Stomach (tissue), 9 donors: Measurements from ENCODE around the gene CSF2RB. TPM values are rescaled to one million over a fixed set of nuclear protein-coding genes. Genes with fewer than 3 reads are reported as not detected.

Experiments used
- DNase-seq, 2 donors: peaks; one replicate each; pipeline versions ENCODE4 v3.0.0 to v3.0.0-alpha.2; 2013 to 2019
- H3K27ac ChIP-seq, 5 donors: fragments of 200-600 bp in 4 of 5; sonication (generic) in 4 of 5; one replicate each; pipeline ENCODE4 v1.5.1; 2013 to 2019; ENCODE audit warnings: mild to moderate bottlenecking in 1 of 5, moderate library complexity in 1 of 5
- H3K27me3 ChIP-seq, 3 donors: fragments of 200-600 bp; sonication (generic); one replicate each; pipeline ENCODE4 v1.5.1; 2017 to 2019; ENCODE audit warnings: mixed run types in 1 of 3
- H3K36me3 ChIP-seq, 4 donors: fragments of 200-600 bp; sonication (generic); 1 replicate in 3 of 4; 2 replicates in 1 of 4; pipeline ENCODE4 v1.5.1; 2016 to 2019
- H3K4me1 ChIP-seq, 4 donors: fragments of 200-600 bp; sonication (generic); one replicate each; pipeline ENCODE4 v1.5.1; 2016 to 2019
- H3K4me3 ChIP-seq, 4 donors: fragments of 200-600 bp; sonication (generic) in 3 of 4; one replicate each; pipeline ENCODE4 v1.5.1; 2016 to 2019; ENCODE audit warnings: mild to moderate bottlenecking in 1 of 4
- H3K9me3 ChIP-seq, 4 donors: fragments of 200-600 bp; sonication (generic); one replicate each; pipeline ENCODE4 v1.5.1; 2016 to 2019
- CTCF ChIP-seq, 7 experiments: fragments of 450-650 bp in 4 of 7; fragments of 200-600 bp in 3 of 7; sonication (generic) in 3 of 7; IDR thresholded peaks; one replicate each; pipeline ENCODE4 v1.5.1; 2016 to 2019; ENCODE audit warnings: antibody characterized with exemption in 7 of 7, control low read depth in 2 of 7, mild to moderate bottlenecking in 1 of 7
- EP300 ChIP-seq: sonication (generic); formaldehyde crosslinking; IDR thresholded peaks from one replicate; pipeline ENCODE4 v1.6.1; 2017; ENCODE audit warnings: antibody characterized with exemption
- POLR2A ChIP-seq, 4 donors: fragments of 450-650 bp; IDR thresholded peaks; one replicate each; pipeline ENCODE4 v1.6.1; 2016; ENCODE audit warnings: antibody characterized with exemption in 4 of 4, control low read depth in 2 of 4, mild to moderate bottlenecking in 1 of 4, moderate library complexity in 1 of 4
- POLR2AphosphoS5 ChIP-seq, 3 donors: sonication (generic); formaldehyde crosslinking; IDR thresholded peaks; one replicate each; pipeline ENCODE4 v1.6.1; 2016; ENCODE audit warnings: antibody characterized with exemption in 3 of 3
- WGBS, 5 donors: extraction: QIAGEN DNeasy Blood & Tissue Kit in 3 of 5; methylation state at CpG; one replicate each; pipeline versions ENCODE4 v1.1.5 to v1.1.7; 2013 to 2018; 5-methylcytosine and 5-hydroxymethylcytosine counted together
- intact Hi-C: fragments of 100-400 bp; cut with DNase I; formaldehyde crosslinking; loops from one replicate; pipeline ENCODE4 v1.15.1; 2023; ENCODE audit warnings: low total_unique reads
- polyA plus RNA-seq, 3 donors: library from polyadenylated mRNA; stranded (reverse); fragments of 200-250 nt; gene quantifications; one replicate each; pipeline ENCODE4 v1.2.3, GENCODE V29; 2013
- total RNA-seq, 5 donors: library from RNA; depleted of rRNA; stranded (reverse); fragments of >200 nt; gene quantifications; one replicate each; pipeline versions ENCODE4 v1.1.0 to v1.2.3, GENCODE V29; 2014 to 2016
- donor health status: healthy with polysubstance abuse.
- donor health status: Bipolar disorder and iron deficiency.
- donor health status: healthy.

Gene CSF2RB
- total and polyA plus RNA-seq, 8 donors = 0.92 to 11.9 (median 1.9) TPM

DNA sequence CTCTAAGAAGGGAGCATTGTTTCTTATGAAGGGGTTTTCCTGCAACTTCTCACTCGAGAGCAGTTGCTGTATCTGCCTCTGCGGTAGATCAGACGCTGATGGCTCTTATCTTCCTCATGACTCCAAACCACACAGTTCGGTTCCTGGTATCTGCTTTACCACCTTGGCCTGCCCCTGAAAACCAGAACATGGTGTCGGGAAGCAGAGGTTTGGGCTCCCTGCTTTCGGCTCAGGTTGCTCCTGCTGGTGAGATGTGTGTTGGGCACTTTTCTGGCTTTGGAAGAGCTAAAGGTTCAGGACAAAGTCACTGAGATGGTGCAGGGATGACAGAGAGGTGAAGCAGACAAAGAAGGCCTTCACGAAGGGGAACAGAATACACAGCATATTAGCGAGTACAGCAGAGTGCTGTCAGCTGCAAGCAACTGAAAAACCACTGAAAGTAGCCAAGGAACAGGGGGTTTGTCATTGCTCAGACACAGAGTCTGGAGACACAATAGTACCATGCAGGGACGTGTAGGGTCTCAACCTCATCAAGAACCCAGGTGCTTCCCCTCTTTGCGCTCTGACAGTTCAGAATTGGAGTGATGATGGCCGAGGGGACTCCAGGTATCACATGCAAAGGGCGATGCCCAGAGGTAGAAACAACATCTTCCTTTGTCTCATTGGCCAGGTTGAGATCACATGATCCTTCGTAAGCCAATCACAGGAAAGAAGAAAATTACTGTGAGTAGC is 11.9 kb upstream of the CSF2RB start:
- 74 to 81% (median 75%) methylated on average over 13 of the region's 13 CpGs for WGBS, 5 donors
- Histone ChIP-seq H3K4me1 (no peaks in the 10 kb centered on the region), H3K27ac (peak overlapping the region in 2 of 5 donors; percentile 33 to 50), H3K9me3 (peaks cover 0 to 11% (median 8%) of the 10 kb centered on the region in 4 donors), H3K27me3 (peaks cover 0 to 61% (median 0%) of the 10 kb centered on the region in 3 donors), H3K4me3 (no peak overlapping the region), H3K36me3 (no peaks in the 10 kb centered on the region)
- no peak for TF ChIP-seq POLR2AphosphoS5 (IDR thresholded peaks at IDR 0.05)
- no peak for TF ChIP-seq POLR2A (IDR thresholded peaks at IDR 0.05)
- no peak for TF ChIP-seq EP300
- TF ChIP-seq CTCF (IDR thresholded peaks at IDR 0.05) = no peak
- DNase-seq = no peak
- intact Hi-C loops = no loop called here

GRCh38 chr22:36902143-36902926 is 11.1 kb upstream of the CSF2RB start:
- WGBS, 5 donors = 68 to 83% (median 78%) methylated on average over 8 of the region's 8 CpGs
- no peak for DNase-seq
- Histone ChIP-seq H3K4me3 (no peak overlapping the region), H3K4me1 (no peaks in the 10 kb centered on the region), H3K27ac (no peak overlapping the region), H3K36me3 (no peaks in the 10 kb centered on the region), H3K9me3 (peaks cover 0 to 11% (median 7%) of the 10 kb centered on the region in 4 donors), H3K27me3 (peaks cover 0 to 59% (median 0%) of the 10 kb centered on the region in 3 donors)
- TF ChIP-seq POLR2AphosphoS5 (IDR thresholded peaks at IDR 0.05) (no peak), POLR2A (IDR thresholded peaks at IDR 0.05) (no peak), CTCF (IDR thresholded peaks at IDR 0.05) (no peak), EP300 (no peak)
- intact Hi-C loops = no loop called here

DNA sequence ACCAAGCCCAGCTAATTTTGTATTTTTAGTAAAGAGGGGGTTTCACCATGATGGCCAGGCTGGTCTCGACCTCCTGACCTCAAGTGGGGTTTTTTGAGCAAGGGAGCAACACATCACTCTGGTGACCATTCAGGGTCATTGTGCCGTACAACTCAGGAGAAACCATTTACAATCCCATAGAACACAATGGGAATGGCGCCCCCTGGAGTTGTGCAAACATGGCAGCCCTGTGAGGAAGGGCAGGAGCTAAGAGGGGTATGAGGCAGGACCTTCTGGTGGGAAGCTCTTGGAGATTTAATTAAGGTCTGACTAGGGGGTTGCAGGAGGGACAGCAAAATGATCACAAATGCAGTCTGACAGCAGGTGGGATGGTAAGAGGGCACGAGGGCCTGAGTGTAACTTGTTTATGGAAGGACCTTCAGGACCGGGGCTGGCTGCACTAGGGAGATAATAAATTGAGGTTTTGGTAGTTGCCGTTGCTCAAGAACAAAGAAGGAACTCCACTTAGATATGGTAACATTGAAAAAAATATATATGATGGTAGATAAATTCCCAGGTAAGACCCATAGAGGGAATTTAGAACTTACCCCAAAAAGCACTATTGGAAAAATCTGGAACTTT is 9.1 kb upstream of the CSF2RB start:
- 66 to 74% (median 69%) methylated on average over 6 of the region's 6 CpGs for WGBS, 5 donors
- Histone ChIP-seq H3K9me3 (peaks cover 0 to 11% (median 2%) of the 10 kb centered on the region in 4 donors), H3K4me3 (no peak overlapping the region), H3K4me1 (no peaks in the 10 kb centered on the region), H3K36me3 (no peaks in the 10 kb centered on the region), H3K27ac (no peak overlapping the region), H3K27me3 (peaks cover 0 to 48% (median 0%) of the 10 kb centered on the region in 3 donors)
- no peak for TF ChIP-seq EP300
- no peak for TF ChIP-seq POLR2A (IDR thresholded peaks at IDR 0.05)
- no peak for TF ChIP-seq POLR2AphosphoS5 (IDR thresholded peaks at IDR 0.05)
- no peak for TF ChIP-seq CTCF (IDR thresholded peaks at IDR 0.05)
- intact Hi-C loops = no loop called here
- DNase-seq = no peak
